ENCODE results near the gene TXNDC8.

- no peak for TF ChIP-seq EZH2 (IDR thresholded peaks at IDR 0.05)
- TF ChIP-seq POLR2AphosphoS5 (IDR thresholded peaks at IDR 0.05; ENCODE audit: borderline replicate concordance, low read depth, low read length), result no peak
- TF ChIP-seq FOXP2 (optimal IDR thresholded peaks at IDR 0.05; ENCODE audit: control extremely low read depth, extremely low read length, insufficient read depth), result no peak
Observed at GRCh38 chr9:110356639-110357395, 19.2 kb upstream of the TXNDC8 start.

Data from SK-N-MC (cell line).